Measurements from ENCODE around the gene RAP1GAP2.
"Not testable (repeated sequence)": the region's sequence is repeated elsewhere in the genome, so short reads cannot be mapped to it uniquely, and the experiment has no call there.

RAP1GAP2 gene

GRCh38 chr17:2885733-2886132 is 89.5 kb downstream of the RAP1GAP2 start:
- no peak for DNase-seq (ENCODE audit: low spot score)

GRCh38 chr17:2888326-2888725 is 92.1 kb downstream of the RAP1GAP2 start:
- DNase-seq (ENCODE audit: low spot score) = no peak

- DNase-seq (ENCODE audit: low spot score) = no peak
Observed at GRCh38 chr17:2889256-2889655, 93.0 kb downstream of the RAP1GAP2 start.

GRCh38 chr17:2890778-2891177 is 94.5 kb downstream of the RAP1GAP2 start:
- DNase-seq (ENCODE audit: low spot score) = not testable (repeated sequence)

- DNase-seq (ENCODE audit: low spot score) = no peak
Observed at GRCh38 chr17:2892305-2892971, 96.2 kb downstream of the RAP1GAP2 start.

- DNase-seq (ENCODE audit: low spot score) = no peak
Observed at GRCh38 chr17:2893422-2893914, 97.2 kb downstream of the RAP1GAP2 start.

- DNase-seq (ENCODE audit: low spot score) = no peak
Observed at GRCh38 chr17:2894782-2895181, 98.5 kb downstream of the RAP1GAP2 start.

- DNase-seq (ENCODE audit: low spot score) = no peak
Observed at GRCh38 chr17:2897605-2898004, 101.4 kb downstream of the RAP1GAP2 start.

GRCh38 chr17:2898255-2898926 is 102.2 kb downstream of the RAP1GAP2 start:
- no peak for DNase-seq (ENCODE audit: low spot score)

GRCh38 chr17:2899906-2900305 is 103.7 kb downstream of the RAP1GAP2 start:
- DNase-seq (ENCODE audit: low spot score) = no peak

- DNase-seq (ENCODE audit: low spot score) = no peak
Observed at GRCh38 chr17:2900842-2901241, 104.6 kb downstream of the RAP1GAP2 start.

- DNase-seq (ENCODE audit: low spot score) = no peak
Observed at GRCh38 chr17:2901582-2901981, 105.3 kb downstream of the RAP1GAP2 start.

GRCh38 chr17:2902546-2902945 is 106.3 kb downstream of the RAP1GAP2 start:
- no peak for DNase-seq (ENCODE audit: low spot score)

GRCh38 chr17:2903193-2903974 is 107.1 kb downstream of the RAP1GAP2 start:
- DNase-seq (ENCODE audit: low spot score) = no peak

GRCh38 chr17:2904135-2904534 is 107.9 kb downstream of the RAP1GAP2 start:
- DNase-seq (ENCODE audit: low spot score) = no peak

- no peak for DNase-seq (ENCODE audit: low spot score)
Observed at GRCh38 chr17:2905269-2905668, 109.0 kb downstream of the RAP1GAP2 start.

GRCh38 chr17:2905696-2906501 is 109.7 kb downstream of the RAP1GAP2 start:
- no peak for DNase-seq (ENCODE audit: low spot score)

- DNase-seq (ENCODE audit: low spot score) = no peak
Observed at GRCh38 chr17:2906901-2907300, 110.7 kb downstream of the RAP1GAP2 start.

GRCh38 chr17:2909175-2909845 is 113.1 kb downstream of the RAP1GAP2 start:
- no peak for DNase-seq (ENCODE audit: low spot score)

GRCh38 chr17:2909846-2910234 is 113.6 kb downstream of the RAP1GAP2 start:
- DNase-seq (ENCODE audit: low spot score) = no peak

GRCh38 chr17:2911035-2911754 is 115.0 kb downstream of the RAP1GAP2 start:
- no peak for DNase-seq (ENCODE audit: low spot score)

All from CD4-positive, alpha-beta T cell treated with Interleukin-6 at 100 ng/mL for 8 hours (primary cell).